IMR-90 (cell line): ENCODE data around the gene EHD4. TPM values are rescaled to one million over a fixed set of nuclear protein-coding genes. Genes with fewer than 3 reads are reported as not detected.

Experiments
- ATAC-seq: fragments of 200-7000 bp; cut with Tn5 transposase; 2 replicates; pipeline ENCODE4 v1.9.1; 2020; ENCODE audit warnings: low read depth, mild to moderate bottlenecking, moderate library complexity
- BruUV-seq: library from RNA; stranded (reverse); fragments of 400-500 nt; replicated peaks from 2 replicates; lab custom pipeline; 2021; lab: Mats Ljungman, UMichigan
- CTCF ChIA-PET: fragments of 300-600 bp; formaldehyde crosslinking; extraction: SDS; loops from one replicate; lab custom pipeline; 2021; ENCODE audit warnings: antibody characterized with exemption; lab: Yijun Ruan, JAX
- POLR2A ChIA-PET: fragments of 300-600 bp; sonication (Branson Sonifier 250); formaldehyde crosslinking; loops from one replicate; lab custom pipeline; 2022; ENCODE audit warnings: antibody characterized with exemption; ENCODE audit not compliant: unreplicated experiment; lab: Charles Lee
- DNase-seq: peaks from one replicate; pipeline ENCODE4 v3.0.0; 2013
- H2AFZ ChIP-seq: replicated peaks from 2 replicates; pipeline ENCODE3; 2013; ENCODE audit warnings: low read length, mild to moderate bottlenecking; ENCODE audit not compliant: poor library complexity
- H2AK5ac ChIP-seq: 2 replicates; pipeline ENCODE4 v1.6.1; 2013; ENCODE audit warnings: low read depth, low read length, inconsistent platforms
- H2AK9ac ChIP-seq: replicated peaks from 2 replicates; pipeline ENCODE3; 2013; ENCODE audit warnings: mild to moderate bottlenecking, low read depth, low read length, moderate library complexity; ENCODE audit not compliant: poor library complexity
- H2BK120ac ChIP-seq: 2 replicates; pipeline ENCODE4 v1.6.1; 2013; ENCODE audit warnings: low read depth, low read length, inconsistent platforms
- H2BK15ac ChIP-seq: 3 replicates; pipeline ENCODE4 v1.6.1; 2013; ENCODE audit warnings: low read depth, low read length, inconsistent platforms
- H2BK20ac ChIP-seq: 2 replicates; pipeline ENCODE4 v1.6.1; 2013; ENCODE audit warnings: low read depth, mild to moderate bottlenecking, inconsistent platforms, low read length, moderate library complexity
- H2BK5ac ChIP-seq: 2 replicates; pipeline ENCODE4 v1.6.1; 2013; ENCODE audit warnings: mild to moderate bottlenecking, low read depth, low read length, inconsistent platforms; ENCODE audit not compliant: poor library complexity, severe bottlenecking
- H3K14ac ChIP-seq: replicated peaks from 2 replicates; pipeline ENCODE4 v1.6.1; 2013; ENCODE audit warnings: low read depth, low read length, inconsistent platforms
- H3K18ac ChIP-seq: 2 replicates; pipeline ENCODE4 v1.6.1; 2013; ENCODE audit warnings: low read depth, low read length, control low read depth
- H3K23ac ChIP-seq: 2 replicates; pipeline ENCODE4 v1.6.1; 2013; ENCODE audit warnings: low read depth, low read length, inconsistent platforms
- H3K27ac ChIP-seq: 2 replicates; pipeline ENCODE4 v1.5.1; 2013; ENCODE audit warnings: mild to moderate bottlenecking, control low read depth, low read length; ENCODE audit not compliant: insufficient read depth
- H3K27me3 ChIP-seq: 2 replicates; pipeline ENCODE4 v1.6.1; 2013; ENCODE audit warnings: low read length; ENCODE audit not compliant: control insufficient read depth, insufficient read depth
- H3K36me3 ChIP-seq: 2 replicates; pipeline ENCODE4 v1.6.1; 2013; ENCODE audit warnings: low read length, mixed read lengths; ENCODE audit not compliant: control insufficient read depth, insufficient read depth
- H3K4ac ChIP-seq: 2 replicates; pipeline ENCODE4 v1.6.1; 2013; ENCODE audit warnings: low read depth, low read length, inconsistent platforms
- H3K4me1 ChIP-seq: 2 replicates; pipeline ENCODE4 v1.6.1; 2013; ENCODE audit warnings: low read length, mixed read lengths; ENCODE audit not compliant: control insufficient read depth, insufficient read depth
- H3K4me2 ChIP-seq: 2 replicates; pipeline ENCODE4 v1.6.1; 2013; ENCODE audit warnings: low read depth, mild to moderate bottlenecking, control low read depth, low read length, moderate library complexity
- H3K4me3 ChIP-seq: 2 replicates; pipeline ENCODE4 v1.5.1; 2013; ENCODE audit warnings: low read depth, mild to moderate bottlenecking, control low read depth, low read length, moderate library complexity; ENCODE audit not compliant: insufficient read depth
- H3K56ac ChIP-seq: 2 replicates; pipeline ENCODE4 v1.6.1; 2013; ENCODE audit warnings: low read length, inconsistent platforms; ENCODE audit not compliant: insufficient read depth; ENCODE audit errors: extremely low read depth
- H3K79me1 ChIP-seq, 2 experiments: 2 replicates each; pipeline ENCODE4 v1.6.1; 2013; ENCODE audit warnings: low read length in 2 of 2, inconsistent platforms in 1 of 2, low read depth in 1 of 2
- H3K9ac ChIP-seq: 2 replicates; pipeline ENCODE4 v1.6.1; 2013; ENCODE audit warnings: low read depth, low read length, control low read depth
- H3K9me1 ChIP-seq: 2 replicates; pipeline ENCODE4 v1.6.1; 2013; ENCODE audit warnings: low read length, inconsistent platforms; ENCODE audit not compliant: insufficient read depth
- H3K9me3 ChIP-seq: 2 replicates; pipeline ENCODE4 v1.6.1; 2013; ENCODE audit warnings: low read length; ENCODE audit not compliant: control insufficient read depth, insufficient read depth
- H4K20me1 ChIP-seq: 2 replicates; pipeline ENCODE4 v1.6.1; 2013; ENCODE audit warnings: low read length, inconsistent platforms; ENCODE audit not compliant: insufficient read depth
- H4K5ac ChIP-seq: 2 replicates; pipeline ENCODE4 v1.6.1; 2013; ENCODE audit warnings: mild to moderate bottlenecking, low read depth, low read length, control low read depth
- H4K8ac ChIP-seq, 2 experiments: 2 replicates each; pipeline ENCODE4 v1.6.1; 2013; ENCODE audit warnings: low read depth in 2 of 2, low read length in 2 of 2, control low read depth in 1 of 2, inconsistent platforms in 1 of 2
- H4K91ac ChIP-seq: 2 replicates; pipeline ENCODE4 v1.6.1; 2013; ENCODE audit warnings: low read depth, low read length, inconsistent platforms; ENCODE audit not compliant: insufficient read depth
- RAD21 ChIP-seq: IDR thresholded peaks from 2 replicates; pipeline ENCODE4 v1.6.1; 2012; ENCODE audit warnings: low read length, improper control_type of control experiment
- WGBS, 2 experiments: methylation state at CpG; one replicate each; pipeline versions ENCODE4 v1.1.5 to v1.1.7; 2013; ENCODE audit warnings: missing lambda C conversion rate in 2 of 2; ENCODE audit not compliant: insufficient read length in 1 of 2; ENCODE audit errors: extremely low coverage in 2 of 2; 5-methylcytosine and 5-hydroxymethylcytosine counted together
- dilution Hi-C: fragments of 300-500 bp; cut with HindIII; formaldehyde crosslinking; loops from one replicate; pipeline ENCODE4 v1.14.3; 2018; ENCODE audit warnings: low sequenced_read_pairs; ENCODE audit not compliant: unreplicated experiment
- in situ Hi-C: fragments of 300-500 bp; cut with MboI; formaldehyde crosslinking; loops from 3 replicates; pipeline ENCODE4 v1.14.3; 2019; ENCODE audit warnings: low sequenced_read_pairs, inconsistent platforms, mixed read lengths
- intact Hi-C: fragments of 100-400 bp; cut with micrococcal nuclease; formaldehyde crosslinking; loops from 2 replicates; pipeline ENCODE4 v1.10.0; 2022
- polyA plus RNA-seq, 3 experiments: library from polyadenylated mRNA; depleted of rRNA; stranded (reverse); fragments of >200 nt; gene quantifications; 2 replicates each; pipeline ENCODE4 v1.2.3, GENCODE V29; 2012; ENCODE audit warnings: low replicate concordance in 1 of 3
- total RNA-seq: library from RNA; depleted of rRNA; stranded (reverse); fragments of >200 nt; gene quantifications from 2 replicates; pipeline ENCODE4 v1.2.3, GENCODE V29; 2012

Gene EHD4
- total and polyA plus RNA-seq, 2 of the 4 experiments (the other 2 are of a cell fraction) = 21.0 to 29.0 TPM

DNA sequence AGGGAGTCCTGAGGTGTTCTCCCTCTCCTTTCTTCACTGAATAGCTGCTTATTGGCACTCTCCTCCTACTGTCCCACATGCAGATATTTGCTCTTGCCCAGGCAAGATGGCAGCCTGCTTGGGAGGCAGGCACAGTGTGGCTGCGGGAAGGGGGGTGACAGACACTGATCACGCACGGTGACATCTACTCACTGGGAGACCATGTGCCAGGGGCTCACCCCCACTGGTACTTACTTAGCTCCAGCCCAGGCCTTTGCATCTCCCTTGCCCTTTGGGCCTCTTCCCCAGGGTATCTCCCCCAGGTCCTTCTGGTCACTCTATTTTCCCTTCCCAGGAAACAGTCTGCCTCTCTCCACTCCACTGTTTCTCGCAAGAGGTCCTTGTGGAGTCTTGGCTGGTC, 42.0 kb upstream of the EHD4 start:
- Histone ChIP-seq H2BK20ac (no peak overlapping the region), H4K20me1 (no peaks in the 10 kb centered on the region), H3K4me2 (no peak overlapping the region), H4K8ac (no peak overlapping the region), H3K79me1 (no peaks in the 10 kb centered on the region), H2BK5ac (no peak overlapping the region), H3K9me3 (no peaks in the 10 kb centered on the region), H3K36me3 (no peaks in the 10 kb centered on the region), H4K91ac (no peak overlapping the region), H3K9ac (no peak overlapping the region), H3K27ac (no peak overlapping the region), H2AK5ac (no peak overlapping the region), H2BK120ac (no peak overlapping the region), H2AFZ (no peak overlapping the region), H3K9me1 (no peaks in the 10 kb centered on the region), H3K4ac (no peak overlapping the region), H4K5ac (no peak overlapping the region), H2AK9ac (no peak overlapping the region), H3K14ac (no peak overlapping the region), H3K27me3 (peaks cover 78% of the 10 kb centered on the region), H3K18ac (no peak overlapping the region), H3K4me1 (no peaks in the 10 kb centered on the region), H3K4me3 (no peak overlapping the region), H3K56ac (no peak overlapping the region), H3K23ac (no peak overlapping the region), H2BK15ac (no peak overlapping the region)
- no peak for DNase-seq
- ChIA-PET CTCF (no interaction called here), POLR2A (no interaction called here)
- intact Hi-C loops (no loop called here), in situ Hi-C loops (no loop called here), dilution Hi-C loops (no loop called here)
- no peak for ATAC-seq
- WGBS, 2 experiments = 80% methylated on average over 1 of the region's 4 CpGs; no CpG with 5 or more reads in 1 of the 2 experiments
- no TSS peak for BruUV-seq
- TF ChIP-seq RAD21 = no peak
